ACHN (cell line): ENCODE data around the gene CPLX1.
"Not testable (repeated sequence)": the region's sequence is repeated elsewhere in the genome, so short reads cannot be mapped to it uniquely, and the experiment has no call there.

Experiments used
- DNase-seq: peaks from one replicate; pipeline ENCODE4 v3.0.0-alpha.2; 2015
- in situ Hi-C: cut with HindIII; loops from 2 replicates; pipeline ENCODE4 v1.10.0; 2017; ENCODE audit warnings: low sequenced_read_pairs, low pct_ligation_motif_present, low pct_unique_long_range_greater_than_20kb

CPLX1 gene

GRCh38 chr4:786074-786741 lies 39.7 kb downstream of the CPLX1 start:
- DNase-seq: no peak
- in situ Hi-C loops: no loop called here

- in situ Hi-C loops: no loop called here
- DNase-seq: no peak
Measured at GRCh38 chr4:785332-786073, 40.4 kb downstream of the CPLX1 start.

- no peak for DNase-seq
- in situ Hi-C loops: no loop called here
Measured at GRCh38 chr4:784401-785331, 41.3 kb downstream of the CPLX1 start.

- in situ Hi-C loops: no loop called here
Measured at GRCh38 chr4:781493-782216, 44.3 kb downstream of the CPLX1 start.

GRCh38 chr4:780716-781492 lies 45.0 kb downstream of the CPLX1 start:
- DNase-seq: no peak
- in situ Hi-C loops: no loop called here

More at GRCh38 chr4:781493-782216, 44.3 kb downstream of the CPLX1 start:
- DNase-seq: peak; percentile 97

GRCh38 chr4:780255-780654 lies 45.7 kb downstream of the CPLX1 start:
- DNase-seq, in situ Hi-C loops: not testable (repeated sequence)

- in situ Hi-C loops: no loop called here
- no peak for DNase-seq
Measured at GRCh38 chr4:779555-779954, 46.4 kb downstream of the CPLX1 start.

GRCh38 chr4:777520-778262 lies 48.2 kb downstream of the CPLX1 start:
- DNase-seq: no peak
- in situ Hi-C loops: no loop called here

- DNase-seq: no peak
- in situ Hi-C loops: no loop called here
Measured at GRCh38 chr4:776743-777441, 49.0 kb downstream of the CPLX1 start.

- in situ Hi-C loops, DNase-seq: not testable (repeated sequence)
Measured at GRCh38 chr4:775485-775884, 50.4 kb downstream of the CPLX1 start.

GRCh38 chr4:774419-775092 lies 51.4 kb downstream of the CPLX1 start:
- in situ Hi-C loops, DNase-seq: not testable (repeated sequence)

- DNase-seq: no peak
Measured at GRCh38 chr4:773214-773613, 52.7 kb downstream of the CPLX1 start.

GRCh38 chr4:772776-773175 lies 53.2 kb downstream of the CPLX1 start:
- in situ Hi-C loops: no loop called here
- no peak for DNase-seq

More at GRCh38 chr4:773214-773613, 52.7 kb downstream of the CPLX1 start:
- in situ Hi-C loops: no loop called here

- no peak for DNase-seq
- in situ Hi-C loops: no loop called here
Measured at GRCh38 chr4:772118-772517, 53.8 kb downstream of the CPLX1 start.

- DNase-seq: no peak
- in situ Hi-C loops: no loop called here
Measured at GRCh38 chr4:771464-771863, 54.5 kb downstream of the CPLX1 start.

GRCh38 chr4:770022-770421 lies 55.9 kb downstream of the CPLX1 start:
- no peak for DNase-seq
- in situ Hi-C loops: no loop called here
